ENCODE results near the gene MMS19. TPM values are rescaled to one million over a fixed set of nuclear protein-coding genes. Genes with fewer than 3 reads are reported as not detected.
"Not testable (repeated sequence)": the region's sequence is repeated elsewhere in the genome, so short reads cannot be mapped to it uniquely, and the experiment has no call there.

MMS19 gene
- total and polyA plus RNA-seq, 2 donors from 2014 or later, result 49.7 to 56.1 TPM

DNA sequence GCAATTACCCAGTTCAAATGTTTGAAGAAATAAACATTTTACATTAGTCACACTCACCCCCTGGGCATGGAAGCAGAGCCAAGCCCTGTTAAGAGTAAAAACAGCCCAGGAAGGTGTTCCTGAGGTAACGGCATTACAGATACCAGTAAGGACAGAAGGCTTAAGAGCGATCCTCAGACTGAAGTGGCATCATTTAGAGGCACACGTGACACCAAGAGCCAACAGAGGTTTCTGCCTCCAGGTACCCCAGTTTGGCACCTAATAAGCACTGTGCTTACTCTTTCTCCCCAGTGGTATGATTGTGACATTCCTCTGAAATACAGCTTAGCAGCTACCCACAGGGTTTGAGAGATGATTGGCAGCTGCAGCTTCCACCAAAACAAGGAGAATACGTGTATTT, 17.2 kb downstream of the MMS19 start:
- no peak overlapping the region for H3K27ac ChIP-seq (ENCODE audit: low read depth in 2 of 2, low read length in 2 of 2)
- FAIRE-seq, result no peak

DNA sequence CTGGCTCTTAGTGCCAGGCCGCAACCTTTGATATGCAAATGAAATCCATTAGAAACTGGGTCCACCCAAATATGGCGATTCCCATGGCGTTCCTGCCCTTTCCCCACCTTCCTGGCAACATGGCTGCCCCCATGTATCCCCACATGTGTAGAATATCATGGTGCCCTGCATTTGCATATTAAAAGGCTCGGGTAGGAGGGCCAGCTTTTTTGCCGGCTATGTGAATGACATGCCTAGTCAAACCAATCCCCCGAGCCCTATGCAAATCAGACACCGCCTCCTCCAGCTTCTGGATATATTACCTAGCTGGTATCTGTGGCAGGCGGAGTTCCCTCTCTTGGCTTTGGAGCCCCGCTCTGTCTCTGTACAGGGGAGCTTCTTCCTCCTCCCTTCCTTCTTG, 18.3 kb downstream of the MMS19 start:
- Histone ChIP-seq H3K4me1 (ENCODE audit: control insufficient read depth in 2 of 3, insufficient read depth in 2 of 3, low read depth in 1 of 3, low read length in 3 of 3) (no peaks in the 10 kb centered on the region), H3K4me3 (ENCODE audit: low read length in 3 of 3) (no peak overlapping the region), H3K9me3 (ENCODE audit: control insufficient read depth in 2 of 3, insufficient read depth in 1 of 3, low read length in 3 of 3) (no peaks in the 10 kb centered on the region), H3K27ac (ENCODE audit: low read depth in 2 of 2, low read length in 2 of 2) (no peak overlapping the region), H3K27me3 (ENCODE audit: control insufficient read depth, insufficient read depth, low read length) (no peaks in the 10 kb centered on the region), H3K36me3 (ENCODE audit: control insufficient read depth in 2 of 3, insufficient read depth in 3 of 3, low read length in 3 of 3) (peaks cover 9 to 54% (median 37%) of the 10 kb centered on the region in 3 donors), H3K9ac (ENCODE audit: low read length in 3 of 3) (no peak overlapping the region)
- intact Hi-C loops (cut with DNase I), result no loop called here
- DNase-seq (no peak), FAIRE-seq (no peak)
- TF ChIP-seq, protein P1, sequence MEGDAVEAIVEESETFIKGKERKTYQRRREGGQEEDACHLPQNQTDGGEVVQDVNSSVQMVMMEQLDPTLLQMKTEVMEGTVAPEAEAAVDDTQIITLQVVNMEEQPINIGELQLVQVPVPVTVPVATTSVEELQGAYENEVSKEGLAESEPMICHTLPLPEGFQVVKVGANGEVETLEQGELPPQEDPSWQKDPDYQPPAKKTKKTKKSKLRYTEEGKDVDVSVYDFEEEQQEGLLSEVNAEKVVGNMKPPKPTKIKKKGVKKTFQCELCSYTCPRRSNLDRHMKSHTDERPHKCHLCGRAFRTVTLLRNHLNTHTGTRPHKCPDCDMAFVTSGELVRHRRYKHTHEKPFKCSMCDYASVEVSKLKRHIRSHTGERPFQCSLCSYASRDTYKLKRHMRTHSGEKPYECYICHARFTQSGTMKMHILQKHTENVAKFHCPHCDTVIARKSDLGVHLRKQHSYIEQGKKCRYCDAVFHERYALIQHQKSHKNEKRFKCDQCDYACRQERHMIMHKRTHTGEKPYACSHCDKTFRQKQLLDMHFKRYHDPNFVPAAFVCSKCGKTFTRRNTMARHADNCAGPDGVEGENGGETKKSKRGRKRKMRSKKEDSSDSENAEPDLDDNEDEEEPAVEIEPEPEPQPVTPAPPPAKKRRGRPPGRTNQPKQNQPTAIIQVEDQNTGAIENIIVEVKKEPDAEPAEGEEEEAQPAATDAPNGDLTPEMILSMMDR (IDR thresholded peaks at IDR 0.05; ENCODE audit: borderline replicate concordance, extremely low read depth, insufficient read depth), result no peak

More for the DNA sequence above, 17.2 kb downstream of the MMS19 start:
- Histone ChIP-seq H3K9ac (ENCODE audit: low read length in 3 of 3) (no peak overlapping the region), H3K36me3 (ENCODE audit: control insufficient read depth in 2 of 3, insufficient read depth in 3 of 3, low read length in 3 of 3) (peaks cover 6 to 45% (median 32%) of the 10 kb centered on the region in 3 donors), H3K4me3 (ENCODE audit: low read length in 3 of 3) (no peak overlapping the region), H3K9me3 (ENCODE audit: control insufficient read depth in 2 of 3, insufficient read depth in 1 of 3, low read length in 3 of 3) (no peaks in the 10 kb centered on the region), H3K27me3 (ENCODE audit: control insufficient read depth, insufficient read depth, low read length) (no peaks in the 10 kb centered on the region), H3K4me1 (ENCODE audit: control insufficient read depth in 2 of 3, insufficient read depth in 2 of 3, low read depth in 1 of 3, low read length in 3 of 3) (no peaks in the 10 kb centered on the region)
- TF ChIP-seq, protein P1 (IDR thresholded peaks at IDR 0.05; ENCODE audit: borderline replicate concordance, extremely low read depth, insufficient read depth), result no peak
- DNase-seq, result no peak
- intact Hi-C loops (cut with DNase I), result no loop called here

DNA sequence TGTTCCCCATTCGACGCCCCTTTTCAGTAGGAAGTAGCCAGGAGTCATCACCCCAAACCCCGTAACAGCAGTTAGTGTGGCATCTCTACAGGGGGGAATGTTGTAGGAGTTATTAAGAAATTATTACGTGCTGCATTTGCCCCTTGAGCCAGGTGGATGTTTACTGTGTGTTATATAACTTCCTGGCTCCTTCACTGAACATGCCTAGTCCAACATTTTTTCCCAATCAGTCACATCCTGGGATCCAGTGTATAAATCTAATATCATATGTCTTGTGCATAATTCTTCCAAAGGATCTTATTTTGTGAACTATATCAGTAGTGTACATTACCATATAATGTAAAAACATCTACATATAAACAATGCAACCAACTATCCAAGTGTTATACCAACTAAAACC, 18.8 kb downstream of the MMS19 start:
- H3K27ac ChIP-seq (ENCODE audit: low read depth in 2 of 2, low read length in 2 of 2); H3K9ac ChIP-seq (ENCODE audit: low read length in 3 of 3); H3K4me1 ChIP-seq (ENCODE audit: control insufficient read depth in 2 of 3, insufficient read depth in 2 of 3, low read depth in 1 of 3, low read length in 3 of 3); H3K27me3 ChIP-seq (ENCODE audit: control insufficient read depth, insufficient read depth, low read length); intact Hi-C loops (cut with DNase I); FAIRE-seq; H3K4me3 ChIP-seq (ENCODE audit: low read length in 3 of 3); H3K9me3 ChIP-seq (ENCODE audit: control insufficient read depth in 2 of 3, insufficient read depth in 1 of 3, low read length in 3 of 3); DNase-seq: not testable (repeated sequence)
- H3K36me3 ChIP-seq (ENCODE audit: control insufficient read depth in 2 of 3, insufficient read depth in 3 of 3, low read length in 3 of 3), result peaks cover 10 to 59% (median 37%) of the 10 kb centered on the region in 3 donors

DNA sequence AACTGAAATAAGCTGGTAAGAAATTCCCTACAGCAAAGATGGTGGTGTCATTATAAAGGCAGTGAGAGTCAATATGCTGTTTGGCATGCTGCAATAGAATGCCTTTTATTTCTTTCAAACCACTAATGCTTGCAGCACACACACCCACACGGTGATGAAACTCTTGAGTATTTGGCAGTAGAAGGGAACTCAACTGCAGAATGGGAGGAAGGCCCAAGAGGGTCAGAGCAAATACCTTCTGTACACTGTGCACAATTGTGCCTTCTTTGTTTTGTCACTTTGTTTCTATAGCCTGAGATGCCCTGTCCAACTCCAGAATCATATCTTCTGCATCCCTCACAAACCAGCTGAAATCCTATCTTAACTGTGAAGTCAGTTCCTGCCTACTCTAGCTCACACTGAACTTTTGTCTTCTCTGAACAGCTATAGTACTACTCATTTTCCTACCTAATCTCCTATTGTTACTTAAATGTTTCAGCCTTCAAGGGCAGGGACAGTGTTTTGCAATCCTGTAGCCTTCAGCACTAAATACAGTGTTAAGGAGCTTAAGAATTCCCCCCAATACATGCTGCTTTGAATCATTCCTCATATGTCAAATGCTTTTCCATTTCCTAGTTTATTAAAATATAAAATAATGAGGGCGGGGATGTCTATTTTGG, 22.2 kb downstream of the MMS19 start:
- DNase-seq, result no peak
- H3K4me1 ChIP-seq (ENCODE audit: control insufficient read depth in 2 of 3, insufficient read depth in 2 of 3, low read depth in 1 of 3, low read length in 3 of 3), result no peaks in the 10 kb centered on the region
- intact Hi-C loops (cut with DNase I), result no loop called here
- no peak for FAIRE-seq
- TF ChIP-seq, protein P1 (IDR thresholded peaks at IDR 0.05; ENCODE audit: borderline replicate concordance, extremely low read depth, insufficient read depth), result no peak
- no peak overlapping the region for H3K27ac ChIP-seq (ENCODE audit: low read depth in 2 of 2, low read length in 2 of 2)
- H3K9ac ChIP-seq (ENCODE audit: low read length in 3 of 3), result no peak overlapping the region
- H3K4me3 ChIP-seq (ENCODE audit: low read length in 3 of 3), result no peak overlapping the region
- H3K9me3 ChIP-seq (ENCODE audit: control insufficient read depth in 2 of 3, insufficient read depth in 1 of 3, low read length in 3 of 3), result no peaks in the 10 kb centered on the region
- no peaks in the 10 kb centered on the region for H3K27me3 ChIP-seq (ENCODE audit: control insufficient read depth, insufficient read depth, low read length)
- H3K36me3 ChIP-seq (ENCODE audit: control insufficient read depth in 2 of 3, insufficient read depth in 3 of 3, low read length in 3 of 3), result peaks cover 9 to 61% (median 36%) of the 10 kb centered on the region in 3 donors
